DOHH2 (cell line): ENCODE data around the gene ZMIZ1.

Experiments used
- CTCF ChIP-seq: fragments of 200-600 bp; sonication (generic); IDR thresholded peaks from one replicate; pipeline ENCODE4 v1.5.1; 2014; ENCODE audit warnings: antibody characterized with exemption, mild to moderate bottlenecking, low read depth, low read length; ENCODE audit not compliant: poor library complexity, severe bottlenecking
- EZH2phosphoT487 ChIP-seq: fragments of 200-600 bp; sonication (generic); IDR thresholded peaks from 2 replicates; pipeline ENCODE4 v1.6.1; 2017; ENCODE audit warnings: borderline replicate concordance, mild to moderate bottlenecking, antibody characterized with exemption, low read length, moderate library complexity, mixed read lengths

- TF ChIP-seq CTCF (no peak), EZH2phosphoT487 (no peak)
These were observed 47.3 kb upstream of the ZMIZ1 start for GRCh38 chr10:79021331-79021907.
